Hippocampal formation (tissue), 2 donors: Measurements from ENCODE around the gene SARS1.

Experiments used
- DNase-seq, 2 donors: peaks; one replicate each; lab custom pipeline; 2025; lab: John Stamatoyannopoulos, UW

The SARS1 gene

GRCh38 chr1:109250454-109251276, 36.9 kb downstream of the SARS1 start:
- DNase-seq: no peak

DNA sequence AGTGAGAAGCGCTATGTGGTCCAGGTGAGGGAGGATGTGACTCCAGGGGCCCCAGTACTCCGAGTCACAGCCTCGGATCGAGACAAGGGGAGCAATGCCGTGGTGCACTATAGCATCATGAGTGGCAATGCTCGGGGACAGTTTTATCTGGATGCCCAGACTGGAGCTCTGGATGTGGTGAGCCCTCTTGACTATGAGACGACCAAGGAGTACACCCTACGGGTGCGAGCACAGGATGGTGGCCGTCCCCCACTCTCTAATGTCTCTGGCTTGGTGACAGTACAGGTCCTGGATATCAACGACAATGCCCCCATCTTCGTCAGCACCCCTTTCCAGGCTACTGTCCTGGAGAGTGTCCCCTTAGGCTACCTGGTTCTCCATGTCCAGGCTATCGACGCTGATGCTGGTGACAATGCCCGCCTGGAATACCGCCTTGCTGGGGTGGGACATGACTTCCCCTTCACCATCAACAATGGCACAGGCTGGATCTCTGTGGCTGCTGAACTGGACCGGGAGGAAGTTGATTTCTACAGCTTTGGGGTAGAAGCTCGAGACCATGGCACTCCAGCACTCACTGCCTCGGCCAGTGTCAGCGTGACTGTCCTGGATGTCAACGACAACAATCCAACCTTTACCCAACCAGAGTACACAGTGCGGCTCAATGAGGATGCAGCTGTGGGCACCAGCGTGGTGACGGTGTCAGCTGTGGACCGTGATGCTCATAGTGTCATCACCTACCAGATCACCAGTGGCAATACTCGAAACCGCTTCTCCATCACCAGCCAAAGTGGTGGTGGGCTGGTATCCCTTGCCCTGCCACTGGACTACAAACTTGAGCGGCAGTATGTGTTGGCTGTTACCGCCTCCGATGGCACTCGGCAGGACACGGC, 37.8 kb downstream of the SARS1 start:
- no peak for DNase-seq

- DNase-seq: no peak
These were observed 38.6 kb downstream of the SARS1 start for GRCh38 chr1:109252167-109252892.

DNA sequence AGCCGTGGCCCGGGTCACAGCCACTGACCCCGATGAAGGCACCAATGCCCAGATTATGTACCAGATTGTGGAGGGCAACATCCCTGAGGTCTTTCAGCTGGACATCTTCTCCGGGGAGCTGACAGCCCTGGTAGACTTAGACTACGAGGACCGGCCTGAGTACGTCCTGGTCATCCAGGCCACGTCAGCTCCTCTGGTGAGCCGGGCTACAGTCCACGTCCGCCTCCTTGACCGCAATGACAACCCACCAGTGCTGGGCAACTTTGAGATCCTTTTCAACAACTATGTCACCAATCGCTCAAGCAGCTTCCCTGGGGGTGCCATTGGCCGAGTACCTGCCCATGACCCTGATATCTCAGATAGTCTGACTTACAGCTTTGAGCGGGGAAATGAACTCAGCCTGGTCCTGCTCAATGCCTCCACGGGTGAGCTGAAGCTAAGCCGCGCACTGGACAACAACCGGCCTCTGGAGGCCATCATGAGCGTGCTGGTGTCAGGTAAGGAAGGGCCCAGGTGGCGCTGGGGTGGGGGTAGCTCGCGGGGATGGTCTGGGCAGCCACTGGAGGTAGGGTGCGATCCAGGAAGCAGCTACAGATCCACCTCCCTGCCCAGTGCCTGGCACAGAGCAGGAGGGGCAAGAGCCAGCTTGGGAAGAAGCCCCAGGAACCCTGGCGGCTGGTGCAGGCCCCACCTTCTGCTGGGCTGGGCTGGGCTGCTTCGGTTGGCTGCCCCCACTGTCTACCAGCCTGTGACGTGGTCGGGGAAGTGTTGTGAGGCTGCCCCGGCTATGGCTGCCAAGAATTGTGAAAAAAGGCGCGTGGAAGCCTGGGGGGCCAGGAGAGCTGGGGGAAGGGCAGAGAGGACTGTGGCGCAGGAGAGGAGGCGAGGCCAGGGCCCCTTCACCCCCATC, 39.4 kb downstream of the SARS1 start:
- DNase-seq: peak; percentile 78 to 81

GRCh38 chr1:109253803-109254620, 40.3 kb downstream of the SARS1 start:
- peak; percentile 67 to 78 for DNase-seq

GRCh38 chr1:109254621-109255096, 40.9 kb downstream of the SARS1 start:
- no peak for DNase-seq

DNA sequence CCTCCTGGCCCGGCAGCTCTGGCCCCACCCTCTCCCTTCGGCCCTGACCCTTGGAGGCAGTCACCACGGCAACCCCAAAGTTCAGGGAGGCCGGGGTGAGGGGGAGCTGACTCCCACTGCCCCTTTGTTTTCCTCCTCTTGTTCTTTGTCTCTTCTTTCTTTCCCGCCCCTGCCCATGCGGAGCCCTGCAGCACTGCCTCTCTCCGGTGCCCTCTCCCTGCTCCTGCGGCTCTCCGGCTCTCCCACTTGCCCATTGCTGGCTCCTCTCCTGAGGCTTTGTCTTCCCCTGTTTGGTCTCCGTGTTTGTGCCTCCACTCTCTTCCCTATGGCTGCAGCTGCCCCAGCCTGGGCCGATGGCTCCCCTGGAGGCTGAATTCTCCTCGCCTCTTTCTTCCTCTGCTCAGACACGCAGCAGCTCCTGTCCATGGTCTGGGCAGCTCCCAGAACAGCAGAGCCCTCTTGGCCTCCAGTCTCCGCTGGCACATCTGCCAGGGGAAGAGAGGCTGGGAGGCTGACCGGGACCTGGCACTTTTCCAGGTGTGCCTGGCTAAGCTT, 41.5 kb downstream of the SARS1 start:
- no peak for DNase-seq

GRCh38 chr1:109255678-109256077, 42.0 kb downstream of the SARS1 start:
- DNase-seq: no peak

DNA sequence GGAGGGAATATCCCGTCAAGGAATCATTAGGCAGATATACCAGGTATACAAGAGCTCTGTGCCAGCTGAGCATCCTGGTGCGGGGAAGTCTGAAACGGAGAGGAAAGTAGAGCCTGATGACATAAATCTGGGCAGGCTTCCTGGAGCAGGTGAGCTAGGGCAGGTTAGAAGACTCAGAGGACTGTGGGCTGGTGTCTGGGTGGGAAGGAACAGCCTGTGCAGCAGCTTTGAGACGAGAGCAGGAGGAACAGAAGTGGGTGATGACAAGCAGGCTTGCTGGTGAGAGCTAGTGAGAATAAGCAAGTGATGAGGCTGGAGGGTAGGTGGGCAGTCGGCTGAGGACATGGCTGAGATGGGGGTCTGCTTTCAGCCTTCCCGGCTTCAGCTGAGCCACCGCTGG, 42.4 kb downstream of the SARS1 start:
- DNase-seq: no peak

- DNase-seq: no peak
These were observed 43.4 kb downstream of the SARS1 start for GRCh38 chr1:109256971-109257681.

- no peak for DNase-seq
These were observed 44.1 kb downstream of the SARS1 start for GRCh38 chr1:109257682-109258421.

DNA sequence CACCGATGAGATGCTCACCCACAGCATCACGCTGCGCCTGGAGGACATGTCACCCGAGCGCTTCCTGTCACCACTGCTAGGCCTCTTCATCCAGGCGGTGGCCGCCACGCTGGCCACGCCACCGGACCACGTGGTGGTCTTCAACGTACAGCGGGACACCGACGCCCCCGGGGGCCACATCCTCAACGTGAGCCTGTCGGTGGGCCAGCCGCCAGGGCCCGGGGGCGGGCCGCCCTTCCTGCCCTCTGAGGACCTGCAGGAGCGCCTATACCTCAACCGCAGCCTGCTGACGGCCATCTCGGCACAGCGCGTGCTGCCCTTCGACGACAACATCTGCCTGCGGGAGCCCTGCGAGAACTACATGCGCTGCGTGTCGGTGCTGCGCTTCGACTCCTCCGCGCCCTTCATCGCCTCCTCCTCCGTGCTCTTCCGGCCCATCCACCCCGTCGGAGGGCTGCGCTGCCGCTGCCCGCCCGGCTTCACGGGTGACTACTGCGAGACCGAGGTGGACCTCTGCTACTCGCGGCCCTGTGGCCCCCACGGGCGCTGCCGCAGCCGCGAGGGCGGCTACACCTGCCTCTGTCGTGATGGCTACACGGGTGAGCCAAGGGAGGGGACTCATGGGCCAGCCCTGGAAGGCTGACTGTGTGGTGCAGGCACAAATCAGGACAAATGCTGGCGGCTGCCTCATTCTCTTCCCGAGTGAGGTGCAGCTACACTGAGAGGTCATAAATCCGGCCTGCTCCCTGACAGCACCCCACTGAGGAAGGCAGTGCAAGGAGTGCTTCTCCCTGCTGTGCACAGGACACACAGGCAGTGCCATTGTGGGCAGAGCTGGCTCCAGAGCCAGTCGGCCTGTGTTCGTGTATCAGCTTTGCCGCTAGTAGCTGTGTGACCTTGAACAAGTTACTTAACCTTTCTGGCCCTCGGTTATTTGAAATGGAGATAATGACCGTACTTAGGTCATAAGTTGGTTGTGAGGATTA, 45.1 kb downstream of the SARS1 start:
- no peak for DNase-seq

DNA sequence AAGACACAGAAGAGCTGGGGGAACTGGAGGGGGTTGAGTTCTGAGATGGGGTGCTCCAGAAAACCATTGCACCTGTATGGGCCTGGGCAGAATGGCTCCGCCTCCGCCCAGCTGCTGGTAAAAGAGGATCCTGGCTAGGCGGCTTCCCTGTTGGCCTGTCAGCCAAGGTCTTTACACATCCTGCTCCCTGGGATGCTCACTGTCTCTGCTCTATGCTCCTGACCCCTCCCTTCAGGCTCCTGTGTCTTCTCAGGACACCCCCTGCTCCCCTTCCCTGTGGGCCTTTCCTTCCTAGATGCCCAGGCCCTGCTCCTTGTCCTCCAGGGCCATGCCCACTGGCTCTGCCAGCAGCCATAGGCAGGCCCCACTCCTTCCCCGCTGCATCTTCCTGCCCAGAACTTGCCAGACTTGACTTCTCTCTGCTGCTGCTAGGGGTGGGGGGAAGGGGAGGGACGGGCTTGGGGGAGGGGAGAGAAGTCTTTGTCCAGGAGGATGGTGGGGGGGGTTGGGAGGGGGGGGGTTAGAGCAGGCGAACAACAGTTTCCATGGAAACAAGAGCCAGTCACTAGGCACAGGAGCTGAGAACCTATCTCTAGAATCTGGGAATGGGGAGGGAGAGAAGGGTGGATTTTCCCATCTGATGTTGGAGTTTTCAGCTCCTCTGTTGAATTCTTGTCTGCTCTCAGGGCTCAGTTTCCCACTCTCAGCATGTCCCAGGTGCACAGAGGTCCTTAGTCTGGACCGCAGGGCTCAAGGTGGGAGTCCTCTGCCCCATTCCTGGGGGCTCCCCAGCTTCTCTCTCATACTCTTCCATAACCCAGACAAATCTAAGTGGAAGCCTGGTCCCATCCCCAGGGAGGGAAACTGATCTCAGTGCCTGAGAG, 46.2 kb downstream of the SARS1 start:
- no peak for DNase-seq

- no peak for DNase-seq
These were observed 47.3 kb downstream of the SARS1 start for GRCh38 chr1:109261006-109261405.

DNA sequence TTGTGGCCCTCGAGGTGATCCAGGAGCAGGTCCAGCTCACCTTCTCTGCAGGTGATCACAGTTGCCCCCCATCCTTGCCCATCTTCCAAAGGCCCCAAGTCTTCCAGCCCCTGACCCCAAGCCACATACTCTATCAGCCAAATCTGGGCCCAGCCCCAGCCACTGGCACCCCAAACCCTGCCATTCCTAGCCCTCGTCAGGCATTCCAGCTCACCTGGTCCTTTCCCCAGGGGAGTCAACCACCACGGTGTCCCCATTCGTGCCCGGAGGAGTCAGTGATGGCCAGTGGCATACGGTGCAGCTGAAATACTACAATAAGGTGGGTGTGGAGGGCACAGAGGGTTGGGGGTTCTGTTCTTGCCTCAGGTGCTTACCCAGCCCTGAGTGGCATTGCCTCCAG, 47.9 kb downstream of the SARS1 start:
- no peak for DNase-seq
